K562 (cell line): Measurements from ENCODE around the gene TAF9. TPM values are rescaled to one million over a fixed set of nuclear protein-coding genes. Genes with fewer than 3 reads are reported as not detected.

Experiments
- CREM ChIP-seq: IDR thresholded peaks from 2 replicates; pipeline ENCODE4 v1.6.1; 2014; ENCODE audit warnings: antibody characterized with exemption, low read depth
- DDX20 ChIP-seq: fragments of 450-650 bp; IDR thresholded peaks from 2 replicates; pipeline ENCODE4 v1.6.1; 2016; ENCODE audit warnings: missing genetic modification characterization, low read depth, mild to moderate bottlenecking, missing compliant biosample characterization, moderate library complexity
- E2F6 ChIP-seq, 2 experiments: IDR thresholded peaks; 2 replicates each; pipeline ENCODE4 v1.6.1; 2011; ENCODE audit warnings: borderline replicate concordance in 1 of 2, control low read depth in 1 of 2, low read depth in 1 of 2, low read length in 1 of 2, mild to moderate bottlenecking in 1 of 2, mixed read lengths in 1 of 2, moderate library complexity in 1 of 2; ENCODE audit not compliant: insufficient read depth in 1 of 2, insufficient read length in 1 of 2, poor library complexity in 1 of 2, severe bottlenecking in 1 of 2; ENCODE audit errors: extremely low read depth in 1 of 2
- EP400 ChIP-seq: fragments of 450-650 bp; IDR thresholded peaks from 2 replicates; pipeline ENCODE4 v1.6.1; 2017; ENCODE audit warnings: antibody characterized with exemption, mild to moderate bottlenecking, moderate library complexity
- HEY1 ChIP-seq: fragments of 250-450 bp; sonication (Bioruptor Pico); IDR thresholded peaks from 2 replicates; pipeline ENCODE4 v1.5.0; 2020; ENCODE audit warnings: mild to moderate bottlenecking, moderate library complexity, borderline replicate concordance
- HLTF ChIP-seq: fragments of 450-650 bp; IDR thresholded peaks from 2 replicates; pipeline ENCODE4 v1.6.1; 2016
- HMG20A ChIP-seq: fragments of 450-650 bp; formaldehyde crosslinking; conservative IDR thresholded peaks from 2 replicates; pipeline ENCODE4 v1.4.0; 2020; ENCODE audit warnings: mild to moderate bottlenecking, mixed read lengths
- L3MBTL2 ChIP-seq: fragments of 450-650 bp; IDR thresholded peaks from 2 replicates; pipeline ENCODE4 v1.6.1; 2016; ENCODE audit warnings: mild to moderate bottlenecking, moderate library complexity
- LARP7 ChIP-seq: fragments of 450-650 bp; IDR thresholded peaks from 2 replicates; pipeline ENCODE4 v1.6.1; 2016
- MAZ ChIP-seq, 2 experiments: fragments of 450-650 bp in 1 of 2; sonication (generic) in 1 of 2; formaldehyde crosslinking; IDR thresholded peaks in 1 of 2; conservative IDR thresholded peaks in 1 of 2; 2 replicates each; pipeline versions ENCODE4 v1.4.0 to v1.5.0; 2020; ENCODE audit warnings: mild to moderate bottlenecking in 1 of 2, missing genetic modification reagents in 1 of 2
- NEUROD1 ChIP-seq: fragments of 150-350 bp; IDR thresholded peaks from 2 replicates; pipeline ENCODE4 v1.6.1; 2014; ENCODE audit warnings: borderline replicate concordance, low read length, low read depth; ENCODE audit not compliant: partially characterized antibody
- NONO ChIP-seq, 2 experiments: fragments of 200-400 bp in 1 of 2; fragments of 450-650 bp in 1 of 2; formaldehyde crosslinking in 1 of 2; IDR thresholded peaks; 2 replicates each; pipeline ENCODE4 v1.6.1; 2017; ENCODE audit warnings: low read depth in 2 of 2, mild to moderate bottlenecking in 2 of 2, moderate library complexity in 2 of 2, low read length in 1 of 2
- PHF8 ChIP-seq: fragments of 200-600 bp; sonication (generic); IDR thresholded peaks from 2 replicates; pipeline ENCODE4 v1.6.1; 2012; ENCODE audit warnings: mixed run types, mild to moderate bottlenecking, inconsistent platforms, low read length, moderate library complexity, borderline replicate concordance
- PURB ChIP-seq: sonication (generic); formaldehyde crosslinking; IDR thresholded peaks from 2 replicates; pipeline ENCODE4 v1.9.0; 2021; ENCODE audit warnings: low read depth, mild to moderate bottlenecking, missing genetic modification reagents
- SMC3 ChIP-seq: conservative IDR thresholded peaks from 2 replicates; pipeline ENCODE4 v1.6.1; 2011; ENCODE audit warnings: low read depth, low read length, improper control_type of control experiment; ENCODE audit not compliant: insufficient read depth
- SREBF1 ChIP-seq: fragments of 150-350 bp; IDR thresholded peaks from 2 replicates; pipeline ENCODE4 v1.6.1; 2014; ENCODE audit warnings: antibody characterized with exemption, low read depth, low read length, borderline replicate concordance
- TEAD2 ChIP-seq: fragments of 450-650 bp; IDR thresholded peaks from 2 replicates; pipeline ENCODE4 v1.6.1; 2016; ENCODE audit warnings: missing genetic modification characterization, control low read depth, missing compliant biosample characterization
- U2AF2 ChIP-seq: fragments of 200-400 bp; formaldehyde crosslinking; optimal IDR thresholded peaks from 2 replicates; pipeline ENCODE3; 2017; ENCODE audit warnings: low read depth, mild to moderate bottlenecking, low read length
- YY1 ChIP-seq, 3 experiments: IDR thresholded peaks; 2 replicates each; pipeline ENCODE4 v1.6.1; 2011; ENCODE audit warnings: low read length in 2 of 3, mild to moderate bottlenecking in 2 of 3, moderate library complexity in 2 of 3, borderline replicate concordance in 1 of 3, control low read depth in 1 of 3, low read depth in 1 of 3; ENCODE audit not compliant: insufficient read depth in 3 of 3, insufficient replicate concordance in 2 of 3, control insufficient read depth in 1 of 3, insufficient read length in 1 of 3; ENCODE audit errors: extremely low read depth in 1 of 3
- ZBTB33 ChIP-seq: sonication (generic); formaldehyde crosslinking; IDR thresholded peaks from 2 replicates; pipeline ENCODE4 v1.8.1; 2023; ENCODE audit warnings: mild to moderate bottlenecking, missing genetic modification reagents
- ZNF134 ChIP-seq: fragments of 250-450 bp; sonication (Bioruptor Pico); conservative IDR thresholded peaks from 2 replicates; pipeline ENCODE4 v1.4.0; 2020
- ZNF354B ChIP-seq: fragments of 250-450 bp; sonication (Bioruptor Pico); IDR thresholded peaks from 2 replicates; pipeline ENCODE4 v1.4.0; 2020
- ZNF764 ChIP-seq: fragments of 250-450 bp; sonication (Bioruptor Pico); IDR thresholded peaks from 2 replicates; pipeline ENCODE4 v1.4.0; 2020; ENCODE audit warnings: low read depth, mild to moderate bottlenecking, moderate library complexity
- polyA plus RNA-seq, 8 experiments: library from polyadenylated mRNA; depleted of rRNA in 4 of 8; stranded (reverse) in 5 of 8; unstranded in 3 of 8; fragments of >200 nt; fragmentation: Nextera tagmentation in 2 of 8; fragmentation: Illumina TruSeq in 1 of 8; extraction: Ambion mirVana in 2 of 8; extraction: Trizol in 1 of 8; gene quantifications; 2 replicates each; pipeline versions ENCODE4 v1.2.1 to v1.2.3, GENCODE V29; 2011 to 2014; ENCODE audit warnings: inconsistent platforms in 1 of 8, missing spikeins in 1 of 8
- total RNA-seq, 7 experiments: library from RNA; depleted of rRNA in 6 of 7; stranded (reverse); fragments of >200 nt in 6 of 7; fragmentation: Illumina TruSeq in 2 of 7; extraction: Trizol in 2 of 7; gene quantifications; 2 replicates each; pipeline versions ENCODE4 v1.2.1 to v1.2.3, GENCODE V29; 2011 to 2021; ENCODE audit warnings: low replicate concordance in 1 of 7
- TF ChIP-seq, protein P1 (sequence below): sonication (generic); formaldehyde crosslinking; IDR thresholded peaks from 2 replicates; pipeline ENCODE4 v1.8.0; 2022; ENCODE audit warnings: missing genetic modification reagents, mild to moderate bottlenecking, moderate library complexity, borderline replicate concordance

The TAF9 gene
- total and polyA plus RNA-seq, 9 of the 15 experiments (the other 6 are each of a cell fraction or from before 2014, with no cell fraction given), result 119 to 566 (median 207) TPM

- peak; percentile 64 for TF ChIP-seq ZBTB33
- no peak for TF ChIP-seq ZNF354B (CRISPR knock-in tag)
- no peak for TF ChIP-seq ZNF764
- no peak for TF ChIP-seq DDX20
- TF ChIP-seq SMC3, result peak; percentile 88
- TF ChIP-seq HEY1, result no peak
- TF ChIP-seq, protein P1, sequence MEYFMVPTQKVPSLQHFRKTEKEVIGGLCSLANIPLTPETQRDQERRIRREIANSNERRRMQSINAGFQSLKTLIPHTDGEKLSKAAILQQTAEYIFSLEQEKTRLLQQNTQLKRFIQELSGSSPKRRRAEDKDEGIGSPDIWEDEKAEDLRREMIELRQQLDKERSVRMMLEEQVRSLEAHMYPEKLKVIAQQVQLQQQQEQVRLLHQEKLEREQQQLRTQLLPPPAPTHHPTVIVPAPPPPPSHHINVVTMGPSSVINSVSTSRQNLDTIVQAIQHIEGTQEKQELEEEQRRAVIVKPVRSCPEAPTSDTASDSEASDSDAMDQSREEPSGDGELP (CRISPR knock-in tag), result peak; percentile 46; the same call in 1 of the 2 replicates
- no peak for TF ChIP-seq ZNF134 (CRISPR knock-in tag)
- TF ChIP-seq YY1 (IDR thresholded peaks at IDR 0.05; ENCODE audit: borderline replicate concordance in 1 of 3, control insufficient read depth in 1 of 3, extremely low read depth in 1 of 3, insufficient read depth in 3 of 3, insufficient read length in 1 of 3, insufficient replicate concordance in 2 of 3, low read depth in 1 of 3, low read length in 2 of 3), result peak in 2 of 3 experiments; percentile 45 to 46
- no peak for TF ChIP-seq TEAD2
- TF ChIP-seq L3MBTL2, result peak; percentile 84
- TF ChIP-seq U2AF2, result no peak
- peak; percentile 51; the same call in 1 of the 2 replicates for TF ChIP-seq EP400
- TF ChIP-seq HMG20A (CRISPR knock-in tag), result no peak
- no peak for TF ChIP-seq PHF8
- TF ChIP-seq E2F6 (IDR thresholded peaks at IDR 0.05; ENCODE audit: borderline replicate concordance in 1 of 2, extremely low read depth in 1 of 2, insufficient read depth in 1 of 2, insufficient read length in 1 of 2, low read depth in 1 of 2, low read length in 1 of 2, poor library complexity in 1 of 2, severe bottlenecking in 1 of 2), result peak; percentile 48 to 60
- TF ChIP-seq CREM, result peak; percentile 56
- peak; percentile 31 for TF ChIP-seq NEUROD1
- no peak for TF ChIP-seq PURB (CRISPR knock-in tag)
- no peak for TF ChIP-seq SREBF1
- TF ChIP-seq NONO (IDR thresholded peaks at IDR 0.05; ENCODE audit: low read depth in 2 of 2, low read length in 1 of 2), result 0 out of 4 replicates have a peak, but pooled peaks of 1 of the 2 experiments have one; percentile 22
- TF ChIP-seq MAZ (CRISPR knock-in tag; conservative IDR thresholded peaks at IDR 0.05 in 1 of 2, IDR thresholded peaks at IDR 0.05 in 1 of 2), result peak in 1 of 2 experiments; percentile 48; a peak in 2 of 4 replicates
- TF ChIP-seq LARP7, result 0 out of 2 replicates have a peak, but pooled peaks have one; percentile 65
- TF ChIP-seq HLTF, result no peak
These were observed 34.5 kb downstream of the TAF9 start (continued) for GRCh38 chr5:69334793-69335268.
